ENCODE measurements around the gene SPRED2. TPM values are rescaled to one million over a fixed set of nuclear protein-coding genes. Genes with fewer than 3 reads are reported as not detected.

Gene SPRED2
- total RNA-seq, 4 donors from 2014 or later, result 8.4 to 34.8 (median 29.7) TPM

DNA sequence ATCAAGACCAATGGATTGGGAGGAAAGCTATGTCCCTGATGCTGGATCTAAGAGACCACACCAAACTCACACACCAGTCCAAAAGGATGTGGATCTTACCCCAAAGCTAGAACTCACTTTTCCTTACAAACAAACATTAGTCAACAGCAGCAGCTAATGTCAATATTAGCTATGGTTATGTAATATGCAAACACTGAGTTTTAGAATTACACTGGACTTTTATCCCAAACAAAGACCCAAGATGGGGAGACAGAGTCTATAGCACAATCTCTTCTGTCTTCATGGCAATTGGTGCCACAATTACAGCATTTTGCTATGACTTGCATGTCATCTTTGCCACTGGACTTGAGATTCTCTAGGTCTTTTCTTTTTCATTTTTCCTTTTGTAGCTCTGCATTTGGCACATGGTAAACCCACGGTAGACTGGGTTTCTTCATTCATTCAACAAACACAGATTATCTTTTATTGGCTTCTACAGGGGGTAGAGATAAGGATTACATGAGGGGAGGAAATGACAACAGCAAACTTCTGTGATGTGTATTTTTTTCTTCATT lies 59.0 kb downstream of the SPRED2 start:
- Histone ChIP-seq H3K4me1 (peaks cover 8 to 39% (median 21%) of the 10 kb centered on the region in 4 donors), H3K27me3 (no peaks in the 10 kb centered on the region), H3K9me3 (no peaks in the 10 kb centered on the region), H3K4me3 (no peak overlapping the region), H3K27ac (no peak overlapping the region), H3K36me3 (no peaks in the 10 kb centered on the region)
- intact Hi-C loops (cut with DNase I; ENCODE audit: low total_unique reads), result no loop called here
- DNase-seq, result no peak
- WGBS, 2 donors (ENCODE audit: low coverage in 1 of 2), result 42 to 100% methylated on average over 1 of the region's 1 CpG
- no peak for TF ChIP-seq POLR2A (IDR thresholded peaks at IDR 0.05)
- no peak for TF ChIP-seq POLR2AphosphoS5 (IDR thresholded peaks at IDR 0.05)
- TF ChIP-seq, protein P1, sequence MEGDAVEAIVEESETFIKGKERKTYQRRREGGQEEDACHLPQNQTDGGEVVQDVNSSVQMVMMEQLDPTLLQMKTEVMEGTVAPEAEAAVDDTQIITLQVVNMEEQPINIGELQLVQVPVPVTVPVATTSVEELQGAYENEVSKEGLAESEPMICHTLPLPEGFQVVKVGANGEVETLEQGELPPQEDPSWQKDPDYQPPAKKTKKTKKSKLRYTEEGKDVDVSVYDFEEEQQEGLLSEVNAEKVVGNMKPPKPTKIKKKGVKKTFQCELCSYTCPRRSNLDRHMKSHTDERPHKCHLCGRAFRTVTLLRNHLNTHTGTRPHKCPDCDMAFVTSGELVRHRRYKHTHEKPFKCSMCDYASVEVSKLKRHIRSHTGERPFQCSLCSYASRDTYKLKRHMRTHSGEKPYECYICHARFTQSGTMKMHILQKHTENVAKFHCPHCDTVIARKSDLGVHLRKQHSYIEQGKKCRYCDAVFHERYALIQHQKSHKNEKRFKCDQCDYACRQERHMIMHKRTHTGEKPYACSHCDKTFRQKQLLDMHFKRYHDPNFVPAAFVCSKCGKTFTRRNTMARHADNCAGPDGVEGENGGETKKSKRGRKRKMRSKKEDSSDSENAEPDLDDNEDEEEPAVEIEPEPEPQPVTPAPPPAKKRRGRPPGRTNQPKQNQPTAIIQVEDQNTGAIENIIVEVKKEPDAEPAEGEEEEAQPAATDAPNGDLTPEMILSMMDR (IDR thresholded peaks at IDR 0.05), result no peak
- no peak for TF ChIP-seq EP300 (IDR thresholded peaks at IDR 0.05; ENCODE audit: low read depth)
- in situ Hi-C loops (cut with MboI; ENCODE audit: low pct_ligation_motif_present in 1 of 4, low pct_unique_long_range_greater_than_20kb in 1 of 4, low sequenced_read_pairs in 3 of 4), result no loop called here

DNA sequence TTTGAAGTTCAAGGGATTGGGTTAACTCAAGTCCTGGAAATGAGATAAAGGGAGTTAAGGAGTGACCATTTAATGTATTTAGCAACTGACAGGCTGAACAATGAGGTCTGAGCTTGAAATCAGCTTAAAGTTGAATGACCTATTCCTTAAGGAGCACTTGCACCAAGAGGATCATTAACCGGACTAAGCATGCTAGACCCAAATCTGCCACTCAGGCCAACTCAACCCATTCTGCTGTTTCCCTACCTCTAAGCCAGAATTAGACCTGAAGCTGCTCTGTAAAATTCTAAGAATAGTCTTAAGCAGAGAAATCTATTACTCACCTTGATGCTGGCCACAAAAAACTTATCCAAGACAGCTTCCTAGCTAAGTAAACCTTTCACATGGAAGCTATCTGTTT lies 59.8 kb downstream of the SPRED2 start:
- in situ Hi-C loops (cut with MboI; ENCODE audit: low pct_ligation_motif_present in 1 of 4, low pct_unique_long_range_greater_than_20kb in 1 of 4, low sequenced_read_pairs in 3 of 4) (no loop called here), intact Hi-C loops (cut with DNase I; ENCODE audit: low total_unique reads) (no loop called here)
- TF ChIP-seq POLR2AphosphoS5 (IDR thresholded peaks at IDR 0.05) (no peak), EP300 (IDR thresholded peaks at IDR 0.05; ENCODE audit: low read depth) (no peak)
- DNase-seq, result no peak
- H3K4me1 ChIP-seq, result peaks cover 8 to 39% (median 14%) of the 10 kb centered on the region in 4 donors
- 97 to 100% methylated on average over 1 of the region's 1 CpG for WGBS, 2 donors (ENCODE audit: low coverage in 1 of 2)
- H3K4me3 ChIP-seq, result no peak overlapping the region
- no peaks in the 10 kb centered on the region for H3K9me3 ChIP-seq
- no peaks in the 10 kb centered on the region for H3K27me3 ChIP-seq
- no peaks in the 10 kb centered on the region for H3K36me3 ChIP-seq
- H3K27ac ChIP-seq, result no peak overlapping the region

DNA sequence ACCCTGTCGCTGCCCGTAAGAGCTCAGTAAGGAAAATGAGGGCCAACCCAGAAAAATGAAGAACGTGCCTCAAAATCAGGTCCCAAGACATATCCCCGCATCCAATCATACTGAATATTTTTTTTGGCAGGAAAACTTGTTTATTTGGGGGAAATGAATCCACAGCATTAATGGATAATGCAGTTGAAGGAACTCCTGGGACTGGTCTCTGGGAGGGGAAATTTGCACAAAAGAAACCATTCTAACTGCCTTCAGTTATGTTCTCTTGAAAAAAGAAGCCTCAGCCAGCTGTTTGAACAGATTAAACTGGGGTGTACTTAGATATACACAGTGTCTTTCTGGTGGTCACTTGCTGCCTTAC lies 61.3 kb downstream of the SPRED2 start:
- intact Hi-C loops (cut with DNase I; ENCODE audit: low total_unique reads) (no loop called here), in situ Hi-C loops (cut with MboI; ENCODE audit: low pct_ligation_motif_present in 1 of 4, low pct_unique_long_range_greater_than_20kb in 1 of 4, low sequenced_read_pairs in 3 of 4) (no loop called here)
- no peaks in the 10 kb centered on the region for H3K36me3 ChIP-seq
- no peak overlapping the region for H3K4me3 ChIP-seq
- no peak for DNase-seq
- no peaks in the 10 kb centered on the region for H3K9me3 ChIP-seq
- H3K4me1 ChIP-seq, result peaks cover 14 to 41% (median 19%) of the 10 kb centered on the region in 4 donors
- H3K27me3 ChIP-seq, result no peaks in the 10 kb centered on the region
- no peak overlapping the region for H3K27ac ChIP-seq
- TF ChIP-seq POLR2AphosphoS5 (IDR thresholded peaks at IDR 0.05) (no peak), EP300 (IDR thresholded peaks at IDR 0.05; ENCODE audit: low read depth) (no peak), POLR2A (IDR thresholded peaks at IDR 0.05) (no peak)
- TF ChIP-seq, protein P1 (IDR thresholded peaks at IDR 0.05), result no peak
- WGBS, 2 donors (ENCODE audit: low coverage in 1 of 2), result 75 to 81% methylated on average over 4 of the region's 4 CpGs

- DNase-seq, result no peak
- TF ChIP-seq, protein P1 (IDR thresholded peaks at IDR 0.05), result no peak
- no peak for TF ChIP-seq POLR2AphosphoS5 (IDR thresholded peaks at IDR 0.05)
- TF ChIP-seq EP300 (IDR thresholded peaks at IDR 0.05; ENCODE audit: low read depth), result no peak
- no peak for TF ChIP-seq POLR2A (IDR thresholded peaks at IDR 0.05)
Measured at GRCh38 chr2:65370387-65371073, 61.9 kb downstream of the SPRED2 start.

More at GRCh38 chr2:65370387-65371073, 61.9 kb downstream of the SPRED2 start:
- H3K36me3 ChIP-seq, result no peaks in the 10 kb centered on the region
- H3K27me3 ChIP-seq, result no peaks in the 10 kb centered on the region
- intact Hi-C loops (cut with DNase I; ENCODE audit: low total_unique reads) (no loop called here), in situ Hi-C loops (cut with MboI; ENCODE audit: low pct_ligation_motif_present in 1 of 4, low pct_unique_long_range_greater_than_20kb in 1 of 4, low sequenced_read_pairs in 3 of 4) (no loop called here)
- peaks cover 19 to 46% (median 24%) of the 10 kb centered on the region in 4 donors for H3K4me1 ChIP-seq
- H3K27ac ChIP-seq, result no peak overlapping the region
- H3K9me3 ChIP-seq, result no peaks in the 10 kb centered on the region
- no peak overlapping the region for H3K4me3 ChIP-seq
- 75 to 81% methylated on average over 5 of the region's 5 CpGs for WGBS, 2 donors (ENCODE audit: low coverage in 1 of 2)
